ENCODE measurements around the gene BNIP3. TPM values are rescaled to one million over a fixed set of nuclear protein-coding genes. Genes with fewer than 3 reads are reported as not detected.

Gene BNIP3
- polyA plus RNA-seq, 1 experiment, result 73.5 TPM

DNA sequence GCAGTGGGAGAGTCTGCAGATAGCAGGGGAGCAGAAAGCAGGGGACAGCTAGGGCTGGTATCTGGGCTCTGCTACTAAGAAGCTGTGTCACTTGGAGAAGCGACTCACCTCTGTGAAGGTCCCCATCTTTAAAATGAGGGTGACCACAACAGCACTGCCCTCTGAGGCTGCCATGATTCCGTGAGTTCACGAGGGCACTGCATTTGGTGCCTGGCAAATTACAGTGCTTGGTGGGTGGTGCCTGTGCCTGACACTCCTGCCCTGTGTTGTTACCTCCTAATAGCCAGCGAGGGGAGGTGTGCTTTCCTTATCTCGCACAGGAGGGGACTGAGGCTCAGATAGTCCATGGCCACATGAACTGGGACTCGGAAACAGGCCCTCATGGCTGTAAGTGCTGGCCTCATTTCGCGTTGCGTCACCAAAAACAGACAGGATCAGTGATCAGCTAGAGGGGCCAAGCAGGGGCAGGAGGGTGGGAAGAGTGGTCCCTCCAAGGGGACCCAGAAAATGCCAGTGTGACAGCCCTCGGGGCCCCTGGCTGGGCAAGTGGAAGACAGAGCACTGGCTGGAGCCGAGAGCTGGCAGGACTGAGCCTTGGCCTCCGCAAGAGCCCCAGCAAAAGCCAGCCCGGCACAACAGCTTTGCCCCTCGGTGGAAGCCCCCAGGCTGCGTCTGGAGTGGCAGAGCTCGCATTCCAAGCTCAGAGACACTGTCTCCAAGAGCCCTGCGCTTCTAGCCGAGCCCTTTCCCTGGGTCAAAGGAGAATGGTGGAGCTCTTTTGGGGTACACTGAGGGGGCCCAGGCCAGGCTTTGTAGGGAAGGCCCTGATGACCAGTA is 17.3 kb upstream of the BNIP3 start:
- H3K9me3 ChIP-seq (ENCODE audit: control insufficient read depth, insufficient read depth, low read length), result no peaks in the 10 kb centered on the region; the same call in 1 of the 2 replicates
- peaks cover 17% of the 10 kb centered on the region for H3K27me3 ChIP-seq (ENCODE audit: control insufficient read depth, insufficient read depth, low read length)
- H3K4me3 ChIP-seq (ENCODE audit: low read depth, low read length), result no peak overlapping the region
- ChIA-PET CTCF (interaction anchor here (4.6 kb wide), 1 partner anchor 24 kb away, joined by 31 read pairs; no protein-coding TSS in a partner anchor), POLR2A (interaction anchor here (2.0 to 2.8 kb wide), 2 partner anchors 15 to 18 kb away, joined by 9 to 14 read pairs; partner anchors contain the start of gene BNIP3)
- no peak overlapping the region for H3K27ac ChIP-seq (ENCODE audit: low read depth, low read length)
- no peak for DNase-seq (ENCODE audit: low read depth, low spot score)
- TF ChIP-seq, protein P1, sequence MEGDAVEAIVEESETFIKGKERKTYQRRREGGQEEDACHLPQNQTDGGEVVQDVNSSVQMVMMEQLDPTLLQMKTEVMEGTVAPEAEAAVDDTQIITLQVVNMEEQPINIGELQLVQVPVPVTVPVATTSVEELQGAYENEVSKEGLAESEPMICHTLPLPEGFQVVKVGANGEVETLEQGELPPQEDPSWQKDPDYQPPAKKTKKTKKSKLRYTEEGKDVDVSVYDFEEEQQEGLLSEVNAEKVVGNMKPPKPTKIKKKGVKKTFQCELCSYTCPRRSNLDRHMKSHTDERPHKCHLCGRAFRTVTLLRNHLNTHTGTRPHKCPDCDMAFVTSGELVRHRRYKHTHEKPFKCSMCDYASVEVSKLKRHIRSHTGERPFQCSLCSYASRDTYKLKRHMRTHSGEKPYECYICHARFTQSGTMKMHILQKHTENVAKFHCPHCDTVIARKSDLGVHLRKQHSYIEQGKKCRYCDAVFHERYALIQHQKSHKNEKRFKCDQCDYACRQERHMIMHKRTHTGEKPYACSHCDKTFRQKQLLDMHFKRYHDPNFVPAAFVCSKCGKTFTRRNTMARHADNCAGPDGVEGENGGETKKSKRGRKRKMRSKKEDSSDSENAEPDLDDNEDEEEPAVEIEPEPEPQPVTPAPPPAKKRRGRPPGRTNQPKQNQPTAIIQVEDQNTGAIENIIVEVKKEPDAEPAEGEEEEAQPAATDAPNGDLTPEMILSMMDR (IDR thresholded peaks at IDR 0.05; ENCODE audit: low read depth, low read length), result no peak

DNA sequence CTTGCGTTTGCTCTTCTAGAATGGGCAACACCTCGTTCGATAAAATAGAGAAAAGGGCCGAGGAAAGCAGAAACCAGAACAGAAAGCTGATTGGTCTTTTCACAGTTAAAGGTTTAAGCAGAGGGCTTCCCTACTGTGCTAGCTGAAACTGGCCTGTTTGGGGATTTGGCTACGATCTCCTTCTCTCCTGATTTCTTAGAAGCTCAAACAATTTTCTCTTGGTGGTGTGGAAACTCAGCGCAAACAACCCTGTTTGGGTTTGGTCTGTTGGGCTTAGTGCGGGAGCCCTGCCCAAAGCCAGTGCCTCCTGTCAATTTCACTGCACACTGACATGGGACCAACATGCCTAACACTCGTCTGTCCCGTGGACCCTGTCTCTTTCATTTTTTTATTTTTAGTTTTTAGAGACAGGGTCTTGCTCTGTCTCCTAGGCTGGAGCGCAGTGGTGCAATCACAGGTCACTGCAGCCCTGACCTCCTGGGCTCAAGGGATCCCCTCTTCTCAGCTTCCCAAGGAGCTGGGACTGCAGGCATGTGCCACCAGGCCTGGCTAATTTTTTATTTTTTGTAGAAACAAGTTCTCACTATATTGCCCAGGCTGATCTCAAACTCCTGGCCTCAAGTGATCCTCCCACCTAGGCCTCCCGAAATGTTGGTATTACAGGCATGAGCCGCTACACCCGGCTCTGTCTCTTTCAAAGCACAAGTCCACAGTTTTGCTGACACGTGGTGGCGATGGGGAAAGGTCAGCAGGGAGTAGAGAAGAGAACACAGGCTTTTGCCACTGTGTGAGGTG is 16.5 kb upstream of the BNIP3 start:
- DNase-seq (ENCODE audit: low read depth, low spot score), result no peak
- Histone ChIP-seq H3K27ac (ENCODE audit: low read depth, low read length) (peak overlapping the region; percentile 57), H3K4me3 (ENCODE audit: low read depth, low read length) (no peak overlapping the region), H3K9me3 (ENCODE audit: control insufficient read depth, insufficient read depth, low read length) (no peaks in the 10 kb centered on the region; the same call in 1 of the 2 replicates), H3K27me3 (ENCODE audit: control insufficient read depth, insufficient read depth, low read length) (peaks cover 13% of the 10 kb centered on the region)
- ChIA-PET POLR2A (interaction anchor here (0.7 to 2.8 kb wide), 3 partner anchors 14 to 51 kb away, joined by 3 to 14 read pairs (median 9); partner anchors contain the start of gene BNIP3), CTCF (interaction anchor here (1.0 to 4.8 kb wide), 2 partner anchors 22 to 25 kb away, joined by 3 to 27 read pairs; no protein-coding TSS in a partner anchor)
- TF ChIP-seq, protein P1 (IDR thresholded peaks at IDR 0.05; ENCODE audit: low read depth, low read length), result no peak

DNA sequence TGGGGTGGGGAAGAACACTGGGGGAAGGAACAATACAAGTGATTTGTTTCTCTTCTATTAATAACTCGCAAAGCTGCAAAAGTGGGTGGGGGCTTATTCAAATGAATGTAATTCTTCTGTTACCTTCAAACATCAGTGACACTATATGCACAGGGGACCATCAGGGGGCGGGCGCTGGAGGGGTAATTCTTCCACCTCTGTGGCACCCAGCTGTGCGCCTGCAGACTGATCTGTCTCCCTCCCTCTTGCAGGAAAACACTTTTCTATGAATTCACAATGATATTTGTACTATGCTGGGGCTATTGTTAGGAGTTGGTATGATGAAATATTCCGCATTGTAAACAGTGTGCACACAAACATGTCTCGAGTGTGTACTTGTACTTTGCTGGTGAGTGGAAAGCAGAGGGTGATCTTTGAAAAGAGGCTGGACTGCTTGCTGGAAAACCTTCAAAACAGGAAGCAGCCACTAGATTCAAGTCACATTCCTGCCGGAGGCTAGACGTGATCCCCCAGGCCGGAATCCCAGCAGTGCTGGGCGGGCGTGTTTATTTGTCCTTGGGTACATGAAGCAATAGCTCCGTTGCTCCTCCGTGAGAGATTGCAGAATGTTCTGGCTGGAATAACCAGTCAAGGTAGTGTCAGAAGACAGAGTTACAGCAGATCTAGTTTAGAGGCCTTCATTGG is 15.8 kb upstream of the BNIP3 start:
- CTCF ChIA-PET, result interaction anchor here (0.9 to 4.8 kb wide), 4 partner anchors 16 to 112 kb away, joined by 3 to 27 read pairs (median 4); no protein-coding TSS in a partner anchor
- TF ChIP-seq, protein P1 (IDR thresholded peaks at IDR 0.05; ENCODE audit: low read depth, low read length), result no peak
- DNase-seq (ENCODE audit: low read depth, low spot score), result peak; percentile 74
- H3K27me3 ChIP-seq (ENCODE audit: control insufficient read depth, insufficient read depth, low read length), result peaks cover 7% of the 10 kb centered on the region
- H3K4me3 ChIP-seq (ENCODE audit: low read depth, low read length), result 0 out of 2 replicates have a peak overlapping the region, but pooled peaks have one; percentile 4
- H3K9me3 ChIP-seq (ENCODE audit: control insufficient read depth, insufficient read depth, low read length), result no peaks in the 10 kb centered on the region; the same call in 1 of the 2 replicates
- POLR2A ChIA-PET, result interaction anchor here (0.7 to 2.8 kb wide), 3 partner anchors 14 to 51 kb away, joined by 3 to 14 read pairs (median 9); partner anchors contain the start of gene BNIP3
- H3K27ac ChIP-seq (ENCODE audit: low read depth, low read length), result peak overlapping the region; percentile 57

DNA sequence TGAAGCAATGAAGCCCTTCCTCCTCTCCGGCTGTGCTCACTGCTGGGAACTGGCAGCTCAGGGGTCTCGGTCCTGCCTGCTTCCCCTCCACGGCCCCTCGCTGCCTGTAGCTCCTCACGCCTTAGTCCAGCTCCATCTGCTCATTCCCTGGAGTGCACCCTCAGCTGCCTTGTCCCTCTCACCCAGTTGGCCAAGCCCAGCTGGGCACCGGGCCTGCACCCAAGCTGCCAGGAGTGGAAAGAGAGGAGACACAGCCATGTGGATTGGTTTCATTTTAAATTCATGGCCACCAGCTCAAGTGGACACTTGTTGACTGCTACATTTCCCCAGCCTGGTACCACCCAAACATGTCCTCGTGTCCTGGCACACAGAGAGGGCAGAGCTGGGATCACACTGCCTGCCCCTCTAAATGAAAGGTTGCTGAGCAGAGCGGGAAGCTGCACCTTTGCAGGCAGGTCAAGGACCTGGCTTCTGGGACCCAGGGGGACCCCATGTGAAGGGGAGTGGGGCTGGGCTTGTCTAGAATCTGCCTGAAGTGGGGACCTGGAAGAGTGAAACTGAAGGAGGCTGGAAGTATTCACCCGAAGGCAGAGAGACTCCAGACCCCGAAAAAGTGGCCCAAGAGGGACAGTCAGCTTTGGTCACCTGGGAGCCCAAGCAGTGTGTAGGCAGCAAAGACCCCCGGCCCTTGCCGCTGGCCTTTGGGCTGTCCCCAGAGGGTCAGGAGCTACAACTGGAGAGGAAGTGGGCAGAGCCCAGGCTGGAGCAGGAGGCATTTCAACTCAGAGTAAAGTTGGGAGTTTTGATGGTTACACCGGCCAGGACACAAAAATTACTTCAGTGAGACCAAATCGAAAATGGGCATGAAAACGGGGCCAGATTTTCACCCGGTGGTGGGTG is 15.0 kb upstream of the BNIP3 start:
- DNase-seq (ENCODE audit: low read depth, low spot score), result no peak
- CTCF ChIA-PET, result interaction anchor here (0.6 to 4.8 kb wide), 5 partner anchors 16 to 111 kb away, joined by 3 to 27 read pairs (median 8); no protein-coding TSS in a partner anchor
- POLR2A ChIA-PET, result interaction anchor here (2.0 to 2.8 kb wide), 2 partner anchors 13 to 15 kb away, joined by 9 to 14 read pairs; partner anchors contain the start of gene BNIP3
- Histone ChIP-seq H3K27ac (ENCODE audit: low read depth, low read length) (no peak overlapping the region), H3K4me3 (ENCODE audit: low read depth, low read length) (no peak overlapping the region), H3K27me3 (ENCODE audit: control insufficient read depth, insufficient read depth, low read length) (peaks cover 4% of the 10 kb centered on the region), H3K9me3 (ENCODE audit: control insufficient read depth, insufficient read depth, low read length) (no peaks in the 10 kb centered on the region)
- TF ChIP-seq, protein P1 (IDR thresholded peaks at IDR 0.05; ENCODE audit: low read depth, low read length), result no peak

Measured in AG04450 (cell line).